ENCODE measurements around the gene RCCD1. TPM values are rescaled to one million over a fixed set of nuclear protein-coding genes. Genes with fewer than 3 reads are reported as not detected.

The RCCD1 gene
- total and polyA plus RNA-seq, 2 donors (not counting 1 experiment from before 2014, with no cell fraction given) = 11.0 to 20.5 TPM

DNA sequence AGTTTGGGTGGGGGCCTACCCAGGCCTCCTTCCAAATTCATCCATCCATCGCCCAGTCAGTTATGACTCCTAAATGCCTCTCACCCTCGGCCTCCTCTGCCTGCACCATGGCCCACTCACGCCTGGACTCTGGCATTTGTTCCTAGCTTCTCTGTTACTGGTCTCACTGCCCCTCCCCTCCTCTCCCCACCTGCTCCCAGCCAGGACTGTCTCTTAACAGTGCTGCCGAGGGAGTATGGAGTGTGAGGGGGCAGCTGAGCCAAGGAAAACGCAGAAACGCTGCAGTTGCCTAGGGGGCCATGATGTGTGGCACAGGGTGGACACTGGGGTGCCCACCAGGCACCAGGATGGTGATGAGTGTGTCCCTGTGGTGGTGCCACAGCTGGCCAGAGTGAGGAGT lies 3.1 kb downstream of the RCCD1 start:
- peaks cover 21% of the 10 kb centered on the region for H3K4me1 Mint-ChIP-seq
- intact Hi-C loops (cut with micrococcal nuclease) = loop anchor here (2.0 to 5.0 kb wide), 2 partner anchors 65 to 313 kb away; partner anchors contain the start of gene VPS33B
- no peak overlapping the region for H3K4me2 ChIP-seq (replicated peaks; ENCODE audit: low read depth, low read length, poor library complexity, severe bottlenecking)
- no peaks in the 10 kb centered on the region for H3K9me3 ChIP-seq (ENCODE audit: control extremely low read depth in 1 of 3, control insufficient read depth in 2 of 3, insufficient read depth in 1 of 3, low read length in 2 of 3)
- ChIA-PET CTCF (interaction anchor here (1.4 to 8.7 kb wide), 11 partner anchors 11 to 315 kb away, joined by 3 to 118 read pairs (median 27); partner anchors contain the start of genes HDDC3, UNC45A and VPS33B), POLR2A (interaction anchor here (0.5 to 0.7 kb wide), 2 partner anchors 75 to 1984 kb away, joined by 3 to 5 read pairs; no protein-coding TSS in a partner anchor)
- no peak overlapping the region for H3K4me3 ChIP-seq (ENCODE audit: control extremely low read depth in 1 of 5, extremely low read depth in 1 of 5, insufficient read depth in 1 of 5, low read depth in 2 of 5, low read length in 4 of 5)
- H2AFZ ChIP-seq (ENCODE audit: insufficient read depth, low read depth, low read length, poor library complexity, severe bottlenecking) = no peak overlapping the region
- TF ChIP-seq, protein P1, sequence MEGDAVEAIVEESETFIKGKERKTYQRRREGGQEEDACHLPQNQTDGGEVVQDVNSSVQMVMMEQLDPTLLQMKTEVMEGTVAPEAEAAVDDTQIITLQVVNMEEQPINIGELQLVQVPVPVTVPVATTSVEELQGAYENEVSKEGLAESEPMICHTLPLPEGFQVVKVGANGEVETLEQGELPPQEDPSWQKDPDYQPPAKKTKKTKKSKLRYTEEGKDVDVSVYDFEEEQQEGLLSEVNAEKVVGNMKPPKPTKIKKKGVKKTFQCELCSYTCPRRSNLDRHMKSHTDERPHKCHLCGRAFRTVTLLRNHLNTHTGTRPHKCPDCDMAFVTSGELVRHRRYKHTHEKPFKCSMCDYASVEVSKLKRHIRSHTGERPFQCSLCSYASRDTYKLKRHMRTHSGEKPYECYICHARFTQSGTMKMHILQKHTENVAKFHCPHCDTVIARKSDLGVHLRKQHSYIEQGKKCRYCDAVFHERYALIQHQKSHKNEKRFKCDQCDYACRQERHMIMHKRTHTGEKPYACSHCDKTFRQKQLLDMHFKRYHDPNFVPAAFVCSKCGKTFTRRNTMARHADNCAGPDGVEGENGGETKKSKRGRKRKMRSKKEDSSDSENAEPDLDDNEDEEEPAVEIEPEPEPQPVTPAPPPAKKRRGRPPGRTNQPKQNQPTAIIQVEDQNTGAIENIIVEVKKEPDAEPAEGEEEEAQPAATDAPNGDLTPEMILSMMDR (IDR thresholded peaks at IDR 0.05) = no peak
- no peak for TF ChIP-seq EZH2 (IDR thresholded peaks at IDR 0.05; ENCODE audit: borderline replicate concordance, insufficient read depth, low read depth, low read length, poor library complexity, severe bottlenecking)
- H4K20me1 ChIP-seq (ENCODE audit: control insufficient read depth, insufficient read depth, low read length, poor library complexity, severe bottlenecking) = peaks cover 12% of the 10 kb centered on the region
- 95% methylated on average over 4 of the region's 6 CpGs for WGBS (ENCODE audit: insufficient coverage)
- H3K9me3 Mint-ChIP-seq (ENCODE audit: insufficient read depth) = no peaks in the 10 kb centered on the region
- no peaks in the 10 kb centered on the region for H3K27me3 Mint-ChIP-seq
- H3K79me2 ChIP-seq (ENCODE audit: control insufficient read depth, insufficient read depth, low read length) = peaks cover 13% of the 10 kb centered on the region
- H3K27me3 ChIP-seq (replicated peaks in 1 of 4; ENCODE audit: control extremely low read depth in 1 of 4, control insufficient read depth in 3 of 4, insufficient read depth in 4 of 4, low read length in 3 of 4) = no peaks in the 10 kb centered on the region
- peak overlapping the region; percentile 56 for H3K27ac Mint-ChIP-seq
- ATAC-seq (ENCODE audit: low read depth) (no peak), DNase-seq (no peak)
- no peak overlapping the region for H3K27ac ChIP-seq (ENCODE audit: low read length in 2 of 2)
- peaks cover 0 to 26% of the 10 kb centered on the region in 2 experiments for H3K36me3 ChIP-seq (replicated peaks in 1 of 2; ENCODE audit: control extremely low read depth in 1 of 2, control insufficient read depth in 1 of 2, extremely low read depth in 1 of 2, insufficient read depth in 2 of 2, low read length in 1 of 2)
- H3K4me3 Mint-ChIP-seq = peak overlapping the region; percentile 75
- peaks cover 16 to 24% of the 10 kb centered on the region in 2 donors for H3K4me1 ChIP-seq (ENCODE audit: control insufficient read depth in 2 of 2, insufficient read depth in 2 of 2, low read length in 2 of 2)
- no peak overlapping the region for H3K9ac ChIP-seq (ENCODE audit: low read length)

DNA sequence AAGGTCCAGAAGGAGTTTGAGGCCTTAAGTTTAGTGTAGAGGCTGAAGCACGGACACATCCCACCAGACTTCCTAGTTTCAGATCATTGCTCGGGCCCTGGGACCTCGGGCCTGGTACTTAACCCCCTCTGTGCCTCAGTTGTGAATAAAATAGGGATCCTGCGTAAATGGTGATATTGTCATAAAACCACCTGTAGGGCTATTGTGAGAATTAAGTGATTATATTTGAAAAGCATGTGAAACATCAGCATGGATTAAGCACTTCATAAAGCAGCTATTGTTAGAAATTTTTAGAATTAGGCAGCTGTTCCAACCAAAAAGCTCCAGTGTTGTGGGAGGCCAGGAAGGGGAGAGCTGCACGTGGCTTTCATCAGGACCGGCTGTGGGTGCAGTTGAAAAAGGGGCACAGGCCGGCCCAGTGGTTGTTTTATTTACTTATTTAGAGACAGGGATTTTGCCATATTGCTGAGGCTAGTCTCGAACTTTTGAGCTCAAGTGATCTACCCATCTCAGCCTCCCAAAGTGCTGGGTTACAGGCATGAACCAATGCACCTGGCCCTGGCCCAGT lies 4.4 kb downstream of the RCCD1 start:
- H3K27ac ChIP-seq (ENCODE audit: low read length in 2 of 2) = no peak overlapping the region
- ATAC-seq (ENCODE audit: low read depth) (no peak), DNase-seq (no peak)
- H3K27me3 ChIP-seq (replicated peaks in 1 of 4; ENCODE audit: control extremely low read depth in 1 of 4, control insufficient read depth in 3 of 4, insufficient read depth in 4 of 4, low read length in 3 of 4) = no peaks in the 10 kb centered on the region
- POLR2A ChIA-PET = interaction anchor here (0.7 kb wide), 1 partner anchor 343 kb away, joined by 4 read pairs; no protein-coding TSS in a partner anchor
- Mint-ChIP-seq H3K27ac (no peak overlapping the region), H3K27me3 (no peaks in the 10 kb centered on the region), H3K4me3 (no peak overlapping the region), H3K4me1 (peaks cover 19% of the 10 kb centered on the region), H3K9me3 (ENCODE audit: insufficient read depth) (no peaks in the 10 kb centered on the region)
- peaks cover 12% of the 10 kb centered on the region for H4K20me1 ChIP-seq (ENCODE audit: control insufficient read depth, insufficient read depth, low read length, poor library complexity, severe bottlenecking)
- intact Hi-C loops (cut with micrococcal nuclease) = loop anchor here (5.0 kb wide), 1 partner anchor 63 kb away; the partner anchor contains the start of gene VPS33B
- H3K79me2 ChIP-seq (ENCODE audit: control insufficient read depth, insufficient read depth, low read length) = peaks cover 13% of the 10 kb centered on the region
- no peak overlapping the region for H2AFZ ChIP-seq (ENCODE audit: insufficient read depth, low read depth, low read length, poor library complexity, severe bottlenecking)
- TF ChIP-seq, protein P1 (IDR thresholded peaks at IDR 0.05) = no peak
- no peak for TF ChIP-seq EZH2 (IDR thresholded peaks at IDR 0.05; ENCODE audit: borderline replicate concordance, insufficient read depth, low read depth, low read length, poor library complexity, severe bottlenecking)
- CTCF ChIA-PET = interaction anchor here (0.6 to 8.7 kb wide), 7 partner anchors 10 to 182 kb away, joined by 3 to 118 read pairs (median 5); partner anchors contain the start of genes HDDC3 and UNC45A
- H3K4me3 ChIP-seq (ENCODE audit: control extremely low read depth in 1 of 5, extremely low read depth in 1 of 5, insufficient read depth in 1 of 5, low read depth in 2 of 5, low read length in 4 of 5) = no peak overlapping the region
- H3K4me2 ChIP-seq (replicated peaks; ENCODE audit: low read depth, low read length, poor library complexity, severe bottlenecking) = no peak overlapping the region
- H3K36me3 ChIP-seq (replicated peaks in 1 of 2; ENCODE audit: control extremely low read depth in 1 of 2, control insufficient read depth in 1 of 2, extremely low read depth in 1 of 2, insufficient read depth in 2 of 2, low read length in 1 of 2) = peaks cover 0 to 28% of the 10 kb centered on the region in 2 experiments
- H3K9ac ChIP-seq (ENCODE audit: low read length) = no peak overlapping the region
- no peaks in the 10 kb centered on the region for H3K9me3 ChIP-seq (ENCODE audit: control extremely low read depth in 1 of 3, control insufficient read depth in 2 of 3, insufficient read depth in 1 of 3, low read length in 2 of 3)
- 91% methylated on average over 4 of the region's 8 CpGs for WGBS (ENCODE audit: insufficient coverage)
- H3K4me1 ChIP-seq (ENCODE audit: control insufficient read depth in 2 of 2, insufficient read depth in 2 of 2, low read length in 2 of 2) = peaks cover 16 to 22% of the 10 kb centered on the region in 2 donors
